Mononuclear cell (primary cell): ENCODE results near the gene GYPC. TPM values are rescaled to one million over a fixed set of nuclear protein-coding genes. Genes with fewer than 3 reads are reported as not detected.

Source experiments
- H3K27me3 ChIP-seq: 2 replicates; pipeline ENCODE4 v1.6.0; 2011; ENCODE audit warnings: low read length, control low read depth; ENCODE audit not compliant: insufficient read depth
- H3K4me1 ChIP-seq: 2 replicates; pipeline ENCODE4 v1.5.1; 2011; ENCODE audit warnings: mild to moderate bottlenecking, low read length, control low read depth; ENCODE audit not compliant: insufficient read depth
- H3K4me3 ChIP-seq: 2 replicates; pipeline ENCODE4 v1.5.1; 2011; ENCODE audit warnings: mild to moderate bottlenecking, low read length, moderate library complexity
- H3K9me3 ChIP-seq: 2 replicates; pipeline ENCODE4 v1.5.1; 2011; ENCODE audit warnings: low read depth, mild to moderate bottlenecking, control low read depth, low read length
- total RNA-seq: library from RNA; depleted of rRNA; stranded (reverse); fragments of >200 nt; gene quantifications from one replicate; pipeline ENCODE4 v1.2.3, GENCODE V29; 2012

Gene GYPC
- total RNA-seq, 1 donor: 132 TPM

- H3K27me3 ChIP-seq: no peaks in the 10 kb centered on the region
- no peaks in the 10 kb centered on the region for H3K9me3 ChIP-seq
- no peak overlapping the region for H3K4me3 ChIP-seq
Observed at GRCh38 chr2:126658319-126658904, 2.5 kb downstream of the GYPC start.

GRCh38 chr2:126658905-126659561 is 3.1 kb downstream of the GYPC start:
- Histone ChIP-seq H3K9me3 (no peaks in the 10 kb centered on the region), H3K4me3 (no peak overlapping the region), H3K27me3 (no peaks in the 10 kb centered on the region)

More at GRCh38 chr2:126658319-126658904, 2.5 kb downstream of the GYPC start:
- H3K4me1 ChIP-seq: peaks cover 80% of the 10 kb centered on the region

GRCh38 chr2:126659562-126660467 is 3.9 kb downstream of the GYPC start:
- H3K4me3 ChIP-seq: no peak overlapping the region
- H3K9me3 ChIP-seq: no peaks in the 10 kb centered on the region
- H3K4me1 ChIP-seq: peaks cover 94% of the 10 kb centered on the region
- no peaks in the 10 kb centered on the region for H3K27me3 ChIP-seq

More at GRCh38 chr2:126658905-126659561, 3.1 kb downstream of the GYPC start:
- H3K4me1 ChIP-seq: peaks cover 86% of the 10 kb centered on the region

GRCh38 chr2:126660971-126661370 is 5.0 kb downstream of the GYPC start:
- H3K4me3 ChIP-seq: no peak overlapping the region
- H3K27me3 ChIP-seq: no peaks in the 10 kb centered on the region
- no peaks in the 10 kb centered on the region for H3K9me3 ChIP-seq
- peaks cover 93% of the 10 kb centered on the region for H3K4me1 ChIP-seq

- Histone ChIP-seq H3K27me3 (no peaks in the 10 kb centered on the region), H3K4me3 (no peak overlapping the region), H3K9me3 (no peaks in the 10 kb centered on the region), H3K4me1 (peaks cover 93% of the 10 kb centered on the region)
Observed at GRCh38 chr2:126661702-126662500, 5.9 kb downstream of the GYPC start.

- Histone ChIP-seq H3K4me1 (peaks cover 86% of the 10 kb centered on the region), H3K9me3 (no peaks in the 10 kb centered on the region), H3K4me3 (no peak overlapping the region), H3K27me3 (no peaks in the 10 kb centered on the region)
Observed at GRCh38 chr2:126662621-126663020, 6.7 kb downstream of the GYPC start.

- peaks cover 78% of the 10 kb centered on the region for H3K4me1 ChIP-seq
- no peak overlapping the region for H3K4me3 ChIP-seq
- no peaks in the 10 kb centered on the region for H3K27me3 ChIP-seq
- no peaks in the 10 kb centered on the region for H3K9me3 ChIP-seq
Observed at GRCh38 chr2:126663184-126663963, 7.4 kb downstream of the GYPC start.

- Histone ChIP-seq H3K9me3 (no peaks in the 10 kb centered on the region), H3K4me1 (peaks cover 70% of the 10 kb centered on the region), H3K27me3 (no peaks in the 10 kb centered on the region), H3K4me3 (no peak overlapping the region)
Observed at GRCh38 chr2:126664234-126664633, 8.3 kb downstream of the GYPC start.

GRCh38 chr2:126664639-126665038 is 8.7 kb downstream of the GYPC start:
- no peaks in the 10 kb centered on the region for H3K9me3 ChIP-seq
- H3K4me3 ChIP-seq: no peak overlapping the region
- H3K4me1 ChIP-seq: peaks cover 65% of the 10 kb centered on the region
- no peaks in the 10 kb centered on the region for H3K27me3 ChIP-seq

GRCh38 chr2:126665483-126665882 is 9.5 kb downstream of the GYPC start:
- Histone ChIP-seq H3K4me3 (no peak overlapping the region), H3K9me3 (no peaks in the 10 kb centered on the region), H3K4me1 (peaks cover 57% of the 10 kb centered on the region), H3K27me3 (no peaks in the 10 kb centered on the region)

- no peak overlapping the region for H3K4me3 ChIP-seq
- H3K9me3 ChIP-seq: no peaks in the 10 kb centered on the region
- H3K4me1 ChIP-seq: peaks cover 29% of the 10 kb centered on the region
- H3K27me3 ChIP-seq: no peaks in the 10 kb centered on the region
Observed at GRCh38 chr2:126668254-126668653, 12.3 kb downstream of the GYPC start.

GRCh38 chr2:126669772-126670171 is 13.8 kb downstream of the GYPC start:
- no peaks in the 10 kb centered on the region for H3K27me3 ChIP-seq
- H3K4me3 ChIP-seq: no peak overlapping the region
- H3K9me3 ChIP-seq: no peaks in the 10 kb centered on the region
- peaks cover 14% of the 10 kb centered on the region for H3K4me1 ChIP-seq

- peaks cover under 1% of the 10 kb centered on the region for H3K4me1 ChIP-seq
- H3K9me3 ChIP-seq: peaks cover 9% of the 10 kb centered on the region
- no peak overlapping the region for H3K4me3 ChIP-seq
- no peaks in the 10 kb centered on the region for H3K27me3 ChIP-seq
Observed at GRCh38 chr2:126671488-126671887, 15.5 kb downstream of the GYPC start.

GRCh38 chr2:126672980-126673605 is 17.1 kb downstream of the GYPC start:
- H3K9me3 ChIP-seq: peaks cover 9% of the 10 kb centered on the region
- peaks cover 5% of the 10 kb centered on the region for H3K4me1 ChIP-seq
- no peaks in the 10 kb centered on the region for H3K27me3 ChIP-seq
- H3K4me3 ChIP-seq: no peak overlapping the region
